ENCODE data around the gene SH3PXD2A.

- TF ChIP-seq POLR2AphosphoS5 (IDR thresholded peaks at IDR 0.05; ENCODE audit: low read depth, low read length): no peak
- no peak for TF ChIP-seq TAF1 (IDR thresholded peaks at IDR 0.05; ENCODE audit: low read depth, low read length)
- no peak for TF ChIP-seq POLR2A (IDR thresholded peaks at IDR 0.05; ENCODE audit: low read depth, low read length)
Measured at GRCh38 chr10:103548006-103548405, 307.4 kb downstream of the SH3PXD2A start.

All from GM12891 (cell line).